Mesothelial cell of epicardium (in vitro differentiated cells): ENCODE data around the gene TENM4. TPM values are rescaled to one million over a fixed set of nuclear protein-coding genes. Genes with fewer than 3 reads are reported as not detected.
A peak's percentile ranks its signal among the peaks of the same experiment; 100 is the strongest.

Source experiments
- DNase-seq, 2 experiments: peaks; one replicate each; pipeline ENCODE4 v3.0.0; 2021; ENCODE audit warnings: low spot score in 2 of 2; ENCODE audit not compliant: unreplicated experiment in 2 of 2
- H3K27ac Mint-ChIP-seq: 2 replicates; pipeline ENCODE4 v1.8.0; 2021; ENCODE audit warnings: mixed read lengths
- H3K27me3 Mint-ChIP-seq: 2 replicates; pipeline ENCODE4 v1.8.0; 2021; ENCODE audit warnings: low read depth, mixed read lengths
- H3K36me3 Mint-ChIP-seq: 2 replicates; pipeline ENCODE4 v1.8.0; 2021; ENCODE audit warnings: mixed read lengths
- H3K4me1 Mint-ChIP-seq: 2 replicates; pipeline ENCODE4 v1.8.0; 2021; ENCODE audit warnings: mixed read lengths
- H3K4me3 Mint-ChIP-seq: 2 replicates; pipeline ENCODE4 v1.8.0; 2021; ENCODE audit warnings: mild to moderate bottlenecking, moderate library complexity, mixed read lengths
- H3K9me3 Mint-ChIP-seq: 2 replicates; pipeline ENCODE4 v1.8.0; 2021; ENCODE audit warnings: mixed read lengths
- total RNA-seq: library from RNA; stranded (reverse); gene quantifications from 3 replicates; pipeline ENCODE4 v1.2.1, GENCODE V29; 2021
- TF ChIP-seq, protein P1 (sequence below): fragments of 200-600 bp; sonication (generic); IDR thresholded peaks from one replicate; pipeline ENCODE4 v1.5.0; 2021; ENCODE audit warnings: antibody characterized with exemption; ENCODE audit not compliant: unreplicated experiment

Gene TENM4
- total RNA-seq, 1 donor from 2014 or later = 187 TPM

DNA sequence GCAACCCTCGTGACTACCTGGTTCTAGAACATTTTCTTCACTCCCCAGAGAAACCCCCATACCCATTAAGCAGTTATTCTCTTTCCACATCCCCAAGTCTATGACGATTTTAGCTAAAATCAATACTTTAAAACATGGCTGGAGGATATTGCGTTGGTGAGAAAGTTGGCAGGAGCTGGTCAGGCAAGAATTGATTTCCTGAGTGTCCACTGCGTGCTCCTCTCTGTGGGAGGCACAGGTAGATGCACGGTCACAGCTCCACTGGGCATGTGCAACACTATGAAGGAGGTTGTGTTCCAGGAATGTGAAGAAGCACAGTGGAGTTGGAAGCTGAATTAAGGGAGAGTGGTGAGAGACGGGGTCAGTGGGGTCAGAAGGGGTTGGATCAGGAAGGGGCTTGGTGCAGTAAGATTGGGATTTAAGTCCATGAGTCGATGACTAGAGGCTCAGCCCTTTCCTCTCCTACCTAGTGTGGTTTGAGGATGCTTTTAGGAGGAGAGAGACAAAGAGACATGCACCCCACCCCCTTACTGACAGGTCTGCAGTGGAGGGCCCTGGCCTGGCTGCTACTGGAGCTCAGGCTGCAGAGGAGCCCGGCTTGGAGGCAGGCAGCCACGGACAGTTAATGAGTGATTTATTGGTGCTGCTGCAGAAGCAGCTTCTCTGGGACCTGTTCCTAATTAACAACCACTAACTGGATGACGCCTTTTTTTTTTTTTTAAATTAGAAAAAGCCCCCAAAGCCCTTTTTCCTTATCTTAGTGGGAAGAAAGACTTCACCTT, 395.6 kb downstream of the TENM4 start:
- Mint-ChIP-seq H3K27ac (peak overlapping the region; percentile 19), H3K36me3 (peaks cover 6% of the 10 kb centered on the region), H3K9me3 (no peaks in the 10 kb centered on the region), H3K27me3 (no peaks in the 10 kb centered on the region), H3K4me1 (peaks cover 40% of the 10 kb centered on the region), H3K4me3 (no peak overlapping the region)
- TF ChIP-seq, protein P1, sequence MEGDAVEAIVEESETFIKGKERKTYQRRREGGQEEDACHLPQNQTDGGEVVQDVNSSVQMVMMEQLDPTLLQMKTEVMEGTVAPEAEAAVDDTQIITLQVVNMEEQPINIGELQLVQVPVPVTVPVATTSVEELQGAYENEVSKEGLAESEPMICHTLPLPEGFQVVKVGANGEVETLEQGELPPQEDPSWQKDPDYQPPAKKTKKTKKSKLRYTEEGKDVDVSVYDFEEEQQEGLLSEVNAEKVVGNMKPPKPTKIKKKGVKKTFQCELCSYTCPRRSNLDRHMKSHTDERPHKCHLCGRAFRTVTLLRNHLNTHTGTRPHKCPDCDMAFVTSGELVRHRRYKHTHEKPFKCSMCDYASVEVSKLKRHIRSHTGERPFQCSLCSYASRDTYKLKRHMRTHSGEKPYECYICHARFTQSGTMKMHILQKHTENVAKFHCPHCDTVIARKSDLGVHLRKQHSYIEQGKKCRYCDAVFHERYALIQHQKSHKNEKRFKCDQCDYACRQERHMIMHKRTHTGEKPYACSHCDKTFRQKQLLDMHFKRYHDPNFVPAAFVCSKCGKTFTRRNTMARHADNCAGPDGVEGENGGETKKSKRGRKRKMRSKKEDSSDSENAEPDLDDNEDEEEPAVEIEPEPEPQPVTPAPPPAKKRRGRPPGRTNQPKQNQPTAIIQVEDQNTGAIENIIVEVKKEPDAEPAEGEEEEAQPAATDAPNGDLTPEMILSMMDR = no peak
- no peak for DNase-seq

DNA sequence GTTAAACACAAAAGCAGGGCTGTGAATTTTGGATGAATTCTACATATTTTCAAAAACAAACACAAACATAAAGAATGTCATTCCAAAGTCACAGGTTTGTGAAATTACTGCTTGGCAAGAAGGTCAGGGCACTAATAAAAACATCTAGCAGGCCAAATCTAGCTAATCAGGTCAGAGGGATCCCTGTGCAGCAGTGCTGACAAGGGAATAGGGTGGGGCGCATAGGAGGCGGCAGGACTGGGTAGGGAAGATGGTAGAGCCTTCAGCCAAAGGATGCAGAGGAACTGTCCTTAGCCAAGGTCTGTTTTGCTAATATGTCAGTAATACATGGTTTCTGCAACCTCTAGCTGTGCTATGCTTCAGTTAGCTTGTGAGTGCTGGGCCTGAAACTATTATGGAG, 396.6 kb downstream of the TENM4 start:
- Mint-ChIP-seq H3K36me3 (peaks cover 6% of the 10 kb centered on the region), H3K4me3 (no peak overlapping the region), H3K9me3 (no peaks in the 10 kb centered on the region), H3K4me1 (peaks cover 36% of the 10 kb centered on the region), H3K27ac (peak overlapping the region; percentile 75), H3K27me3 (no peaks in the 10 kb centered on the region)
- no peak for DNase-seq
- TF ChIP-seq, protein P1 = no peak

DNA sequence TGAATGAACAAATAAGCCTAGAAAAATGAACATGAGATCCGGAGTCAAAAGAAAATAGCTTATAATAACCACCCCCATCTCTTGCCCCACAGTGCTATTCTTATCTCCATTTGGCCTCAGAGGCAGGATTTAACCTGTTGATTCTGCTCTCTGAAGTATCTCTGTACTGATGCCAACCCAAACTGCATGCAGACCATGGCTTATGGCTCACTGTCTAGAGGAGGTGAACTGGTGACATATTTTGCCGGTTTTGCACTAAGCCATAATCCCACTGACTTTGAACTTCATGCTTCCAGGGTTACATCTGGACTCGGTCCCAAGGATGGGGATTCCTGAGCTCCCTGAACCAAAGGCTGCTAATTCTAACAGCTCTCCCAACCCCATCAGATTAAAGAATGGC, 397.1 kb downstream of the TENM4 start:
- Mint-ChIP-seq H3K4me1 (peaks cover 37% of the 10 kb centered on the region), H3K27ac (peak overlapping the region; percentile 75), H3K4me3 (no peak overlapping the region), H3K9me3 (no peaks in the 10 kb centered on the region), H3K27me3 (no peaks in the 10 kb centered on the region), H3K36me3 (peaks cover 6% of the 10 kb centered on the region)
- no peak for DNase-seq
- TF ChIP-seq, protein P1 = no peak

DNA sequence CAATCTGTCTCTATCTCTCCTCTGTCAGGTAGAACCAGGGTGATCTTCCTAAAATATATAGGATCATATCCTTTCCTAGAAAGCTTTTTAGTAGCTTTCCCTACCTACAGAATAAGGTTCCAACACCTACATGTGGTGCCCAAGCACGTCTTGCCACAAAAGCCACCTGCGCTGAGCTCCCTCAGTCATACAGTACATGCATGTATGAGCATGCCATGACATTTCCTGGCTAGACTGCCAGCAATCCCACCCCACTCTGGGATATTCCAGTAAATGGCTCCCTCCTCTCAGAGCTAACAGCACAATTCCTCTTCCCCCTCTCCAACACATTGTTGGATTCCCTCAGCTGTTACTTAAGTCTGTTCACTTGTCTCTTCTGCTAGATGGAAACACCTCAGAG, 398.0 kb downstream of the TENM4 start:
- Mint-ChIP-seq H3K9me3 (no peaks in the 10 kb centered on the region), H3K4me3 (no peak overlapping the region), H3K36me3 (peaks cover 6% of the 10 kb centered on the region), H3K27me3 (no peaks in the 10 kb centered on the region), H3K4me1 (peaks cover 37% of the 10 kb centered on the region), H3K27ac (peak overlapping the region; percentile 35)
- DNase-seq = no peak
- TF ChIP-seq, protein P1 = no peak

DNA sequence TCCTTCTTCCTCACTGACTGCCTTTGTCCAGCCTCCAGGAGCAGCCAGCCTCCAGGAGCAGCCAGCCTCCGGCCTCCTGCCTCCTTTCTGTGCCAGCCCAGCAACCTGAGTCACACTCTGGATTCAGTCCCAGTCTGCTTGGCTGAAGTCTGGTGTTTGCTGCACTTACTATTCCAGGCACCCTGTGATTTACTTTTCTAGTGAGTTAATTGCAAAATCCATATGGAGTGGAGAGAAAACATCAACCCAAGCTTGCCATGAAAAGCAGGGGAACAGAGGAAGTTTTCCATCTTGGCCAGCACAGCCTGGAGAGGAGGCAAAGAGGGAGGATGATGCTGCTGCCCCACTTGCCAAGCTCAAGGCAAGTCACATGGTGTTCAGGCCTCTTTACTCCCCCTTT, 400.5 kb downstream of the TENM4 start:
- Mint-ChIP-seq H3K4me1 (peaks cover 31% of the 10 kb centered on the region), H3K27me3 (no peaks in the 10 kb centered on the region), H3K4me3 (no peak overlapping the region), H3K27ac (no peak overlapping the region), H3K9me3 (no peaks in the 10 kb centered on the region), H3K36me3 (peaks cover 6% of the 10 kb centered on the region)
- no peak for DNase-seq
- TF ChIP-seq, protein P1 = no peak

DNA sequence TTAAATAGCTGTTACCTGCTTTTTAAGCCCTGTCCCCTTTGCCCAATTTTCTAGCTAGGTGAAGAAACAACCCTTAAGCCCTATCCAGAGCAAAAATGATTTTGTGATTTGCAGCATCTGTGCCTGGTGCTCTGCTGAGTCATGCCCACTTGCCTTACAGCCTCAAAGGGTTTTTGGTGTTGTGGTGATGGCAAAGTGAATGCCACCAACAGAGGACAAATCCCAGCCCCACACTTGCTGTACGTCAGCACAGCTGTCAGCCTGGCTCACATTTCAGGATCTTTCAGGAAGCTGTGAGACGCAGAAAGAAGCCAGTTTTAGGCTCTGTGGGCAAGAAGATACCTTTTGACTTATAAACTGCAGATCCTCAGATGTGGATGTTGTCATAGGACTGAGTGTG, 401.7 kb downstream of the TENM4 start:
- Mint-ChIP-seq H3K27me3 (no peaks in the 10 kb centered on the region), H3K9me3 (no peaks in the 10 kb centered on the region), H3K4me3 (no peak overlapping the region), H3K4me1 (peaks cover 21% of the 10 kb centered on the region), H3K27ac (no peak overlapping the region), H3K36me3 (peaks cover 6% of the 10 kb centered on the region)
- DNase-seq = no peak
- TF ChIP-seq, protein P1 = no peak
